H9 (cell line): ENCODE data around the gene EPHX1. TPM values are rescaled to one million over a fixed set of nuclear protein-coding genes. Genes with fewer than 3 reads are reported as not detected.
A peak's percentile ranks its signal among the peaks of the same experiment; 100 is the strongest.

Source experiments
- DNase-seq: peaks from one replicate; pipeline ENCODE4 v3.0.0-alpha.2; 2017
- H2AFZ ChIP-seq: one replicate; pipeline ENCODE4 v1.6.1; 2013; ENCODE audit warnings: mild to moderate bottlenecking, low read length, control low read depth, moderate library complexity
- H2AK5ac ChIP-seq: 2 replicates; pipeline ENCODE4 v1.6.1; 2013; ENCODE audit warnings: low read length, control low read depth, mixed read lengths; ENCODE audit not compliant: insufficient read length
- H2BK120ac ChIP-seq: one replicate; pipeline ENCODE4 v1.6.1; 2013; ENCODE audit warnings: low read depth, mild to moderate bottlenecking, low read length, control low read depth, inconsistent platforms; ENCODE audit not compliant: poor library complexity, severe bottlenecking
- H2BK12ac ChIP-seq: 2 replicates; pipeline ENCODE4 v1.6.1; 2013; ENCODE audit warnings: low read length, control low read depth, mixed read lengths, low read depth; ENCODE audit not compliant: insufficient read length
- H2BK15ac ChIP-seq: 2 replicates; pipeline ENCODE4 v1.6.1; 2013; ENCODE audit warnings: low read depth, low read length, control low read depth
- H2BK20ac ChIP-seq: one replicate; pipeline ENCODE4 v1.6.1; 2013; ENCODE audit warnings: low read depth, mild to moderate bottlenecking, low read length, control low read depth, inconsistent platforms; ENCODE audit not compliant: poor library complexity, severe bottlenecking
- H2BK5ac ChIP-seq: 2 replicates; pipeline ENCODE4 v1.6.1; 2013; ENCODE audit warnings: low read length, control low read depth, mixed read lengths; ENCODE audit not compliant: insufficient read length
- H3K14ac ChIP-seq: 2 replicates; pipeline ENCODE4 v1.6.1; 2013; ENCODE audit warnings: low read length, control low read depth; ENCODE audit not compliant: insufficient read depth
- H3K18ac ChIP-seq: 2 replicates; pipeline ENCODE4 v1.6.1; 2013; ENCODE audit warnings: low read depth, mild to moderate bottlenecking, mixed read lengths, low read length, control low read depth; ENCODE audit not compliant: insufficient read length
- H3K23ac ChIP-seq: 2 replicates; pipeline ENCODE4 v1.6.1; 2013; ENCODE audit warnings: low read length, control low read depth, mixed read lengths, low read depth; ENCODE audit not compliant: insufficient read length
- H3K23me2 ChIP-seq: 2 replicates; pipeline ENCODE4 v1.6.1; 2013; ENCODE audit warnings: low read depth, mild to moderate bottlenecking, mixed read lengths, low read length, control low read depth; ENCODE audit not compliant: insufficient read length, poor library complexity, severe bottlenecking
- H3K27ac ChIP-seq: 2 replicates; pipeline ENCODE4 v1.5.1; 2013; ENCODE audit warnings: low read length, control low read depth, mixed read lengths, low read depth; ENCODE audit not compliant: insufficient read length
- H3K27me3 ChIP-seq: 2 replicates; pipeline ENCODE4 v1.6.1; 2013; ENCODE audit warnings: low read length, control low read depth, inconsistent platforms; ENCODE audit not compliant: insufficient read depth
- H3K4ac ChIP-seq: 2 replicates; pipeline ENCODE4 v1.6.1; 2013; ENCODE audit warnings: low read depth, mild to moderate bottlenecking, control low read depth, inconsistent platforms, low read length, moderate library complexity
- H3K4me1 ChIP-seq: 2 replicates; pipeline ENCODE4 v1.6.1; 2013; ENCODE audit warnings: low read length, control low read depth, inconsistent platforms; ENCODE audit not compliant: insufficient read depth
- H3K4me2 ChIP-seq: 2 replicates; pipeline ENCODE4 v1.6.1; 2013; ENCODE audit warnings: low read length, control low read depth, mixed read lengths; ENCODE audit not compliant: insufficient read length, insufficient read depth
- H3K56ac ChIP-seq: 2 replicates; pipeline ENCODE4 v1.6.1; 2013; ENCODE audit warnings: low read depth, mild to moderate bottlenecking, mixed read lengths, low read length, control low read depth; ENCODE audit not compliant: insufficient read length
- H3K79me1 ChIP-seq: 2 replicates; pipeline ENCODE4 v1.6.1; 2013; ENCODE audit warnings: low read depth, mild to moderate bottlenecking, moderate library complexity, low read length, control low read depth, inconsistent platforms; ENCODE audit not compliant: insufficient read depth, poor library complexity, severe bottlenecking
- H3K79me2 ChIP-seq: 2 replicates; pipeline ENCODE4 v1.6.1; 2013; ENCODE audit warnings: low read length, control low read depth, inconsistent platforms; ENCODE audit not compliant: insufficient read depth
- H3K9ac ChIP-seq: 2 replicates; pipeline ENCODE4 v1.6.1; 2013; ENCODE audit warnings: low read length, control low read depth, mixed read lengths; ENCODE audit not compliant: insufficient read length; ENCODE audit errors: extremely low read depth
- H3K9me3 ChIP-seq: one replicate; pipeline ENCODE4 v1.6.1; 2013; ENCODE audit warnings: low read depth, low read length, inconsistent platforms; ENCODE audit not compliant: control insufficient read depth
- H3T11ph ChIP-seq: one replicate; pipeline ENCODE4 v1.6.1; 2013; ENCODE audit warnings: mild to moderate bottlenecking, low read length, control low read depth, inconsistent platforms
- H4K20me1 ChIP-seq: one replicate; pipeline ENCODE4 v1.6.1; 2013; ENCODE audit not compliant: control insufficient read depth, insufficient read length, insufficient read depth
- H4K5ac ChIP-seq: 2 replicates; pipeline ENCODE4 v1.6.1; 2013; ENCODE audit warnings: low read depth, mild to moderate bottlenecking, mixed read lengths, low read length, control low read depth; ENCODE audit not compliant: insufficient read length
- H4K8ac ChIP-seq: replicated peaks from 2 replicates; pipeline ENCODE4 v1.6.1; 2013; ENCODE audit warnings: low read length, control low read depth, mixed read lengths, low read depth; ENCODE audit not compliant: insufficient read length
- H4K91ac ChIP-seq: 2 replicates; pipeline ENCODE4 v1.6.1; 2013; ENCODE audit warnings: low read depth, mild to moderate bottlenecking, moderate library complexity, mixed read lengths, low read length, control low read depth; ENCODE audit not compliant: insufficient read length
- H3K27ac Mint-ChIP-seq, 3 experiments: 2 replicates in 2 of 3; 3 replicates in 1 of 3; pipeline ENCODE4 v1.8.0; 2020 to 2021; ENCODE audit warnings: mixed read lengths in 3 of 3, mild to moderate bottlenecking in 1 of 3, moderate library complexity in 1 of 3
- H3K27me3 Mint-ChIP-seq: 2 replicates; pipeline ENCODE4 v1.8.0; 2021; ENCODE audit warnings: low read depth, mild to moderate bottlenecking, moderate library complexity, mixed read lengths
- H3K36me3 Mint-ChIP-seq, 3 experiments: 2 replicates in 2 of 3; 3 replicates in 1 of 3; pipeline ENCODE4 v1.8.0; 2020 to 2021; ENCODE audit warnings: low read depth in 3 of 3, mixed read lengths in 3 of 3; ENCODE audit not compliant: insufficient read depth in 1 of 3
- H3K4me1 Mint-ChIP-seq, 2 experiments: 2 replicates each; pipeline ENCODE4 v1.8.0; 2020; ENCODE audit warnings: mixed read lengths in 2 of 2
- H3K4me3 Mint-ChIP-seq, 2 experiments: 2 replicates in 1 of 2; 3 replicates in 1 of 2; pipeline ENCODE4 v1.8.0; 2020 to 2021; ENCODE audit warnings: mild to moderate bottlenecking in 2 of 2, mixed read lengths in 2 of 2, moderate library complexity in 1 of 2
- H3K9me3 Mint-ChIP-seq, 2 experiments: 2 replicates in 1 of 2; 3 replicates in 1 of 2; pipeline ENCODE4 v1.8.0; 2020; ENCODE audit warnings: mild to moderate bottlenecking in 2 of 2, mixed read lengths in 2 of 2, moderate library complexity in 1 of 2
- WGBS: extraction: QIAGEN DNeasy Blood & Tissue Kit; methylation state at CpG from one replicate; pipeline ENCODE4 v1.1.7; 2013; ENCODE audit warnings: missing lambda C conversion rate, low lambda C conversion rate, mixed read lengths; ENCODE audit not compliant: insufficient read length; ENCODE audit errors: extremely low coverage; 5-methylcytosine and 5-hydroxymethylcytosine counted together
- total RNA-seq: library from RNA; stranded (reverse); gene quantifications from 2 replicates; pipeline ENCODE4 v1.2.1, GENCODE V29; 2021
- TF ChIP-seq, protein P1 (sequence below): fragments of 200-600 bp; sonication (generic); conservative IDR thresholded peaks from 3 replicates; pipeline ENCODE4 v1.8.0; 2021; ENCODE audit warnings: antibody characterized with exemption, mild to moderate bottlenecking

EPHX1 gene
- total RNA-seq, 1 experiment from 2014 or later: 40.6 TPM

DNA sequence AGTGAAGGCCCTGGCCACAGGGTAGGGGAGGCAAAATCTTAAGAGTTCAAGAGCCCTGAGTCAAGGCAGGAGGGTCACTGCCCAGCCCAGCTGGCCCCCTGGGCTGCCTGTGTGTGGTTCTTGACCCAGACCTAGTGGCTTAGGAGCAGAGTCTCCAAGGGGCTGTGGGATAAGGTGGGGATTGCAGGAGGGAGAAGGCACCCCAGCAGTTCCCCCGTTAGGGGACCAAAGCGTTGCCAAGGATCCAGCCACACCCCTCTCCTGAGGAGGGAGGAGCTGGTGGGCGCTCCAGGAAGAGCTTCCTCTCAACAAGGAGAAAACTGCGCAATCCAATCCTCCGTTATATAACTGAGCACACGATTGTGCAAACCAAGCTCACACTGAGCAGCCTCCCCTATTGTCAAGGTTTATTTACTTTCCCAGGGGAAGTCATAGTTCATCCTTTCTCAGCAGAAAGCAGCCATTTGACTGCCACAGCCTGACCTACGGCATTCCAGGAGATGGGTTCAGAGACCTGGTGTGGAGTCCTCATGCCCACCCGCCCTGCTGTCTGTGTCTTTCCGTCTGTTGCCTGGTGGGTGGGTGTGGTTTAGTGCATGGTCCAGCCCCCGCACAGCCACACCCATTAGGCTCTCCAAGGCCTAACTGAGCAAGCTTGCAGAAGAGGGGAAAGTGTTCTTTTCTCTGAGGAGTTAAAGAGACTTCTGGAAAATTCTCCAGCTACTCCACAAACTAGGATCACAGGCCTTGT is 3.5 kb downstream of the EPHX1 start:
- Histone ChIP-seq H2AK5ac (no peak overlapping the region), H3K27me3 (no peaks in the 10 kb centered on the region), H2BK15ac (no peak overlapping the region), H4K91ac (no peak overlapping the region), H3K4me2 (no peak overlapping the region), H2AFZ (no peak overlapping the region), H3K56ac (no peak overlapping the region), H4K8ac (no peak overlapping the region), H3K23ac (no peak overlapping the region), H4K20me1 (no peaks in the 10 kb centered on the region), H2BK20ac (no peak overlapping the region), H3K14ac (no peak overlapping the region), H4K5ac (no peak overlapping the region), H3K18ac (no peak overlapping the region), H3K79me2 (peaks cover 1% of the 10 kb centered on the region; the same call in 1 of the 2 replicates), H2BK12ac (no peak overlapping the region), H3K79me1 (no peaks in the 10 kb centered on the region), H2BK5ac (no peak overlapping the region), H3K9me3 (no peaks in the 10 kb centered on the region), H2BK120ac (no peak overlapping the region), H3K27ac (no peak overlapping the region), H3K4me1 (peaks cover 13% of the 10 kb centered on the region), H3T11ph (no peak overlapping the region), H3K23me2 (no peaks in the 10 kb centered on the region), H3K4ac (no peak overlapping the region), H3K9ac (no peak overlapping the region)
- no peak overlapping the region for H3K4me3 Mint-ChIP-seq
- peaks cover 10% of the 10 kb centered on the region for H3K27me3 Mint-ChIP-seq
- TF ChIP-seq, protein P1, sequence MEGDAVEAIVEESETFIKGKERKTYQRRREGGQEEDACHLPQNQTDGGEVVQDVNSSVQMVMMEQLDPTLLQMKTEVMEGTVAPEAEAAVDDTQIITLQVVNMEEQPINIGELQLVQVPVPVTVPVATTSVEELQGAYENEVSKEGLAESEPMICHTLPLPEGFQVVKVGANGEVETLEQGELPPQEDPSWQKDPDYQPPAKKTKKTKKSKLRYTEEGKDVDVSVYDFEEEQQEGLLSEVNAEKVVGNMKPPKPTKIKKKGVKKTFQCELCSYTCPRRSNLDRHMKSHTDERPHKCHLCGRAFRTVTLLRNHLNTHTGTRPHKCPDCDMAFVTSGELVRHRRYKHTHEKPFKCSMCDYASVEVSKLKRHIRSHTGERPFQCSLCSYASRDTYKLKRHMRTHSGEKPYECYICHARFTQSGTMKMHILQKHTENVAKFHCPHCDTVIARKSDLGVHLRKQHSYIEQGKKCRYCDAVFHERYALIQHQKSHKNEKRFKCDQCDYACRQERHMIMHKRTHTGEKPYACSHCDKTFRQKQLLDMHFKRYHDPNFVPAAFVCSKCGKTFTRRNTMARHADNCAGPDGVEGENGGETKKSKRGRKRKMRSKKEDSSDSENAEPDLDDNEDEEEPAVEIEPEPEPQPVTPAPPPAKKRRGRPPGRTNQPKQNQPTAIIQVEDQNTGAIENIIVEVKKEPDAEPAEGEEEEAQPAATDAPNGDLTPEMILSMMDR: no peak
- peak overlapping the region in 1 of 3 experiments; percentile 67; a peak in 1 of 7 replicates for H3K27ac Mint-ChIP-seq
- H3K36me3 Mint-ChIP-seq: peaks cover 0 to 5% (median 4%) of the 10 kb centered on the region in 3 experiments; a peak in 3 of 7 replicates
- DNase-seq: no peak
- H3K4me1 Mint-ChIP-seq: peaks cover 49 to 59% of the 10 kb centered on the region in 2 experiments
- H3K9me3 Mint-ChIP-seq: no peaks in the 10 kb centered on the region; a peak in 1 of 5 replicates
- WGBS: no CpG with 5 or more reads among the region's 10 CpGs
